HFFc6 (cell line): ENCODE data around the gene SEMA6D. TPM values are rescaled to one million over a fixed set of nuclear protein-coding genes. Genes with fewer than 3 reads are reported as not detected.

Experiments
- DNase-seq: peaks from one replicate; pipeline ENCODE4 v3.0.0-alpha.2; 2018
- H3K27ac Mint-ChIP-seq: 2 replicates; pipeline ENCODE4 v1.8.0; 2020; ENCODE audit warnings: mild to moderate bottlenecking, mixed read lengths
- H3K27me3 Mint-ChIP-seq: 2 replicates; pipeline ENCODE4 v1.8.0; 2021; ENCODE audit warnings: mild to moderate bottlenecking, moderate library complexity, mixed read lengths; ENCODE audit not compliant: insufficient read depth
- H3K36me3 Mint-ChIP-seq: 2 replicates; pipeline ENCODE4 v1.8.0; 2021; ENCODE audit warnings: low read depth, mixed read lengths
- H3K4me1 Mint-ChIP-seq: 2 replicates; pipeline ENCODE4 v1.8.0; 2020; ENCODE audit warnings: low read depth, mixed read lengths
- H3K4me3 Mint-ChIP-seq: 2 replicates; pipeline ENCODE4 v1.8.0; 2020; ENCODE audit warnings: mild to moderate bottlenecking, moderate library complexity, mixed read lengths
- H3K9me3 Mint-ChIP-seq: 2 replicates; pipeline ENCODE4 v1.8.0; 2020; ENCODE audit warnings: mild to moderate bottlenecking, mixed read lengths
- CTCF ChIP-seq: fragments of 200-600 bp; sonication (generic); IDR thresholded peaks from 2 replicates; pipeline ENCODE4 v1.5.0; 2021; ENCODE audit warnings: antibody characterized with exemption, mild to moderate bottlenecking
- total RNA-seq, 6 experiments: library from RNA; stranded (reverse); fragmentation: NEBNext Ultra II Directional; extraction: Animal tissue kit (Norgen Biotek cat#: 25700); gene quantifications; 2 replicates in 1 of 6; 3 replicates in 5 of 6; pipeline ENCODE4 v1.2.3, GENCODE V29; 2021

The SEMA6D gene
- total RNA-seq, 6 experiments from 2014 or later = 1.4 to 2.8 (median 2.4) TPM

- Mint-ChIP-seq H3K27me3 (peaks cover 26% of the 10 kb centered on the region), H3K27ac (no peak overlapping the region), H3K4me1 (peaks cover 32% of the 10 kb centered on the region), H3K36me3 (no peaks in the 10 kb centered on the region), H3K4me3 (peak overlapping the region; percentile 92), H3K9me3 (no peaks in the 10 kb centered on the region)
- TF ChIP-seq CTCF = no peak
- no peak for DNase-seq
Measured at GRCh38 chr15:47718497-47719437, 1.5 kb downstream of the SEMA6D start.

DNA sequence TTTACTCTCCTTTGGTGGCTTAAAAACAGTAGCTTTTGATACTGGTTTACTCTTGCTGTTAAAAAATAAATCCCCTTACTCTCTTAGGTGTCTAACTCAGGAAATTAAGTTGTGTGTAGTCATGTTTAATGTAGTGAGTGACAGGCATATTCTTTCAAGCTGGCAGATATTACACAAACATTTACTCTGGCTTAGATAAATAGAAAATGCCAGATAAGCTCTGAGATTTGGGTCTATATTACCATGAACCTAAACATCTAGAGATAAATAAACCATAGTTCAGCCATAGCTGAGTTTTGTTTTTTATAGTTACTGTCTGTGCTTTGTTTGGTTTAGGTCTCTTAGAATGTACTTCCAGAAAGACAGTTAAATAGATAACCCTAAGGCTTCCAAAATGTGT is 2.4 kb downstream of the SEMA6D start:
- DNase-seq = no peak
- Mint-ChIP-seq H3K4me3 (peak overlapping the region; percentile 92; the same call in 1 of the 2 replicates), H3K9me3 (no peaks in the 10 kb centered on the region), H3K27me3 (peaks cover 23% of the 10 kb centered on the region), H3K27ac (no peak overlapping the region), H3K36me3 (no peaks in the 10 kb centered on the region), H3K4me1 (peaks cover 32% of the 10 kb centered on the region)
- no peak for TF ChIP-seq CTCF

DNA sequence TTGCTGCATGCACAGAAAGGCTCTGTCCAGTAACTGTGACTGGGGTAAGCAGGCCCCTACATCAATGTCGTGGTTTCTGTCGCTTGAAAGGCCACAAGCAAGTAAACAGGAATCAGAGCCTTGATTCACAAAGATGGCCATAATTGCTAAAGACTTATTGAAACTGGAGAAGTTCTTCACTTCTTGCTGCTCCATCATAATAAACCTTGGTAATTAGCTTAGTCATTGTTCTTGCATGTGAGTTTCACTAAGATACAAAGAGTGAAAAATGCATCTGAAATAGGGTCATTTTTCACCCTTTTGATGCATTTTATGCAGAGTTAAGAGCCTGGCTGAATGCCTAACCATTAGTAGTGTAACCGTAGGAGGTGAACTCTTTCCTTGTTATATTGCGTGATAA is 3.2 kb downstream of the SEMA6D start:
- Mint-ChIP-seq H3K9me3 (no peaks in the 10 kb centered on the region), H3K4me3 (peak overlapping the region; percentile 27; the same call in 1 of the 2 replicates), H3K27me3 (peaks cover 20% of the 10 kb centered on the region), H3K27ac (no peak overlapping the region; the same call in 1 of the 2 replicates), H3K36me3 (no peaks in the 10 kb centered on the region), H3K4me1 (peaks cover 32% of the 10 kb centered on the region)
- peak; percentile 7 for DNase-seq
- no peak for TF ChIP-seq CTCF

- Mint-ChIP-seq H3K4me3 (no peak overlapping the region), H3K4me1 (peaks cover 27% of the 10 kb centered on the region), H3K27me3 (peaks cover 16% of the 10 kb centered on the region)
Measured at GRCh38 chr15:47721676-47722075, 4.4 kb downstream of the SEMA6D start.

DNA sequence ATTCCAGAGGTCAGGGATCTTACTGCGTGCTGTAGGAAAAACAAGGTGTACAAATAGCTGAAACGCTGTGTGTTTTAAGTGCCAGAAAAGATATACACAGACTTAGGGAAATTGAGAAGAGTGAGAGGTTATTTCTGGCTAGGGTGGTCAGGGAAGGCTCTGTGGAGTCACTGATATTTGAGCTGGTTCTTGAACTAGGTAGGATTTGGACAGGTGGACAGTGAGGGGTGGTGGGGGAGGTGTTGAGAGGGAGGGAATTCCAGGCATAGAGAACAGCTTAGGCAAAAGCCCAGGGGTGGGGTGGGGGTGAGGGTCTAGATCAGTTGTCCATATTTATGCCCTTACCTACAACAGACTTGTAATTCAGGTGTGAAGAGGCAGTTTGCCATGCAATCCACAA is 7.0 kb downstream of the SEMA6D start:
- Mint-ChIP-seq H3K4me1 (peaks cover 15% of the 10 kb centered on the region), H3K36me3 (no peaks in the 10 kb centered on the region), H3K27me3 (peaks cover 2% of the 10 kb centered on the region; the same call in 1 of the 2 replicates), H3K27ac (no peak overlapping the region), H3K9me3 (no peaks in the 10 kb centered on the region), H3K4me3 (no peak overlapping the region)
- no peak for TF ChIP-seq CTCF
- DNase-seq = no peak

More at GRCh38 chr15:47721676-47722075, 4.4 kb downstream of the SEMA6D start:
- no peak for DNase-seq
- TF ChIP-seq CTCF = no peak
- no peaks in the 10 kb centered on the region for H3K36me3 Mint-ChIP-seq
- H3K27ac Mint-ChIP-seq = no peak overlapping the region
- no peaks in the 10 kb centered on the region for H3K9me3 Mint-ChIP-seq
